ENCODE results near the gene MACO1. TPM values are rescaled to one million over a fixed set of nuclear protein-coding genes. Genes with fewer than 3 reads are reported as not detected.

Gene MACO1
- total RNA-seq, 1 experiment from 2014 or later, result 9.8 TPM

DNA sequence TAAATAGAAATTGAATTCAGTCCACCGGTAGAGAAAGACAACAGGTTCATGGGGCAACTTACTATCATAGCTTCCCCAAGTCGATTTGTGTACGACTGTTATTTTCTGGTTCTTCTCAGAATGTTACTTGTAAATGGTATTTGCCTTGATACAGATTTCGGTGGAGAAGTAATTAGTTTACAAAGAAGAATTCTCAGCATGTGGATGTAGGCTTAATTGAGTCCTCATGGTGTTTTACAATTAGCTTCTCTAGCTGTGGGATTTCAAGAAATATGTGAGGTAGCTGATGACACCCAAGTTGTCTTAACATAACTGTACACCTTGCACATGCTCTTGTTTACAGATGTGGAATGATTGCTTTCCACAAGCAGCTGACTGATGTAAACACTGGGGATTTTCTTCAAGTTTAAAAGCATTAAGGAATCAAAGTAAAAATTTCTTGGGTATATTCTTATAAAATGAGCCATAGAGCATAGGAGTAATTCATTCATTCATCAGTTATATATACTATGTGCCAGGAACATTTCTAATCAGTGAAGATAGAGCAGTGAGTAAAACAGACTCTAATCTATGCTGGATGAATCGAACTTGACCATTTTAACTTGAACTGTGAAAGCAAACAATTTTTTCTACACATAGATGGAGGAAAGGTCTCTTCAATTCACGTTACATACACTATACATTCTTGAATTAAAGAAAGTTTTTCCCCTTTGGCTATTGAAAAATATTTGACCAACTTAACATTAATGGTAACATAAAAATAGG is 1.4 kb downstream of the MACO1 start:
- CTCF ChIA-PET, result interaction anchor here (0.7 to 1.3 kb wide), 2 partner anchors 19 to 72 kb away, joined by 4 read pairs; no protein-coding TSS in a partner anchor
- H3K4me3 ChIP-seq (replicated peaks in 1 of 2; ENCODE audit: low read depth in 1 of 2, low read length in 2 of 2), result peak overlapping the region; percentile 57 to 71
- H4K20me1 ChIP-seq (ENCODE audit: insufficient read depth), result no peaks in the 10 kb centered on the region
- peak overlapping the region; percentile 85 for H3K4me2 ChIP-seq (ENCODE audit: low read length)
- peak overlapping the region; percentile 58 for H3K9ac ChIP-seq (ENCODE audit: low read length)
- no peaks in the 10 kb centered on the region for H3K27me3 ChIP-seq (ENCODE audit: insufficient read depth, low read length)
- H3K4me1 ChIP-seq (ENCODE audit: control insufficient read depth in 1 of 2, insufficient read depth in 2 of 2, low read length in 2 of 2), result peaks cover 8 to 14% of the 10 kb centered on the region in 2 experiments; a peak in 3 of 4 replicates
- DNase-seq (ENCODE audit: low read depth, low spot score) (no peak), ATAC-seq (no peak)
- intact Hi-C loops (cut with micrococcal nuclease), result no loop called here
- H3K79me2 ChIP-seq (ENCODE audit: insufficient read depth, low read length), result no peaks in the 10 kb centered on the region
- H3K9me3 ChIP-seq (ENCODE audit: control insufficient read depth in 1 of 2, insufficient read depth in 1 of 2, low read depth in 1 of 2, low read length in 2 of 2), result no peaks in the 10 kb centered on the region
- no peak overlapping the region for H3K27ac ChIP-seq (ENCODE audit: low read depth, low read length)
- H3K36me3 ChIP-seq (ENCODE audit: control insufficient read depth in 1 of 2, insufficient read depth in 2 of 2, low read length in 2 of 2), result no peaks in the 10 kb centered on the region
- H3K9me2 ChIP-seq (ENCODE audit: insufficient read depth), result no peaks in the 10 kb centered on the region
- RAD21 ChIA-PET (ENCODE audit: low non-redundant PET in 1 of 2, low total read pairs in 2 of 2, uncharacterized antibody in 2 of 2, unreplicated experiment in 2 of 2), result no interaction called here
- TF ChIP-seq TCF7L2 (IDR thresholded peaks at IDR 0.05; ENCODE audit: borderline replicate concordance, extremely low read depth, insufficient read depth, insufficient read length) (no peak), ATF3 (IDR thresholded peaks at IDR 0.05) (no peak), SIN3A (IDR thresholded peaks at IDR 0.05; ENCODE audit: low read depth) (0 out of 2 replicates have a peak, but pooled peaks have one; percentile 29), CBX3 (IDR thresholded peaks at IDR 0.05; ENCODE audit: low read depth) (no peak)
- TF ChIP-seq, protein P1, sequence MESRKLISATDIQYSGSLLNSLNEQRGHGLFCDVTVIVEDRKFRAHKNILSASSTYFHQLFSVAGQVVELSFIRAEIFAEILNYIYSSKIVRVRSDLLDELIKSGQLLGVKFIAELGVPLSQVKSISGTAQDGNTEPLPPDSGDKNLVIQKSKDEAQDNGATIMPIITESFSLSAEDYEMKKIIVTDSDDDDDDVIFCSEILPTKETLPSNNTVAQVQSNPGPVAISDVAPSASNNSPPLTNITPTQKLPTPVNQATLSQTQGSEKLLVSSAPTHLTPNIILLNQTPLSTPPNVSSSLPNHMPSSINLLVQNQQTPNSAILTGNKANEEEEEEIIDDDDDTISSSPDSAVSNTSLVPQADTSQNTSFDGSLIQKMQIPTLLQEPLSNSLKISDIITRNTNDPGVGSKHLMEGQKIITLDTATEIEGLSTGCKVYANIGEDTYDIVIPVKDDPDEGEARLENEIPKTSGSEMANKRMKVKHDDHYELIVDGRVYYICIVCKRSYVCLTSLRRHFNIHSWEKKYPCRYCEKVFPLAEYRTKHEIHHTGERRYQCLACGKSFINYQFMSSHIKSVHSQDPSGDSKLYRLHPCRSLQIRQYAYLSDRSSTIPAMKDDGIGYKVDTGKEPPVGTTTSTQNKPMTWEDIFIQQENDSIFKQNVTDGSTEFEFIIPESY (IDR thresholded peaks at IDR 0.05; ENCODE audit: extremely low read depth, insufficient replicate concordance, low read length), result no peak
- BruUV-seq (replicated peaks), result TSS peak; percentile 56
- POLR2A ChIA-PET, result interaction anchor here (1.1 to 1.2 kb wide), 2 partner anchors 8 to 185 kb away, joined by 3 read pairs; partner anchors contain the start of gene RSRP1
- H2AFZ ChIP-seq (ENCODE audit: low read depth, low read length, poor library complexity, severe bottlenecking), result no peak overlapping the region
